GM10847 (cell line): ENCODE results near the gene ABLIM1.

ENCODE experiments used
- POLR2A ChIP-seq: IDR thresholded peaks from 2 replicates; pipeline ENCODE4 v1.6.1; 2011; ENCODE audit not compliant: insufficient read length; ENCODE audit errors: extremely low read depth

ABLIM1 gene

GRCh38 chr10:114483575-114483974, 174.5 kb downstream of the ABLIM1 start:
- no peak for TF ChIP-seq POLR2A

GRCh38 chr10:114482480-114483304, 175.4 kb downstream of the ABLIM1 start:
- no peak for TF ChIP-seq POLR2A

GRCh38 chr10:114481055-114481454, 177.0 kb downstream of the ABLIM1 start:
- TF ChIP-seq POLR2A = no peak

GRCh38 chr10:114479836-114480235, 178.2 kb downstream of the ABLIM1 start:
- TF ChIP-seq POLR2A = no peak

GRCh38 chr10:114479307-114479706, 178.8 kb downstream of the ABLIM1 start:
- TF ChIP-seq POLR2A = no peak

GRCh38 chr10:114478281-114478680, 179.8 kb downstream of the ABLIM1 start:
- no peak for TF ChIP-seq POLR2A

- no peak for TF ChIP-seq POLR2A
Measured at GRCh38 chr10:114477285-114477684, 180.8 kb downstream of the ABLIM1 start.

GRCh38 chr10:114474989-114475388, 183.1 kb downstream of the ABLIM1 start:
- no peak for TF ChIP-seq POLR2A

GRCh38 chr10:114473776-114474175, 184.3 kb downstream of the ABLIM1 start:
- no peak for TF ChIP-seq POLR2A

- no peak for TF ChIP-seq POLR2A
Measured at GRCh38 chr10:114472877-114473253, 185.2 kb downstream of the ABLIM1 start.

- no peak for TF ChIP-seq POLR2A
Measured at GRCh38 chr10:114471906-114472876, 185.9 kb downstream of the ABLIM1 start.

GRCh38 chr10:114470956-114471905, 186.8 kb downstream of the ABLIM1 start:
- TF ChIP-seq POLR2A = no peak

GRCh38 chr10:114470361-114470760, 187.7 kb downstream of the ABLIM1 start:
- no peak for TF ChIP-seq POLR2A

GRCh38 chr10:114458955-114459354, 199.1 kb downstream of the ABLIM1 start:
- TF ChIP-seq POLR2A = no peak
